ENCODE data around the gene FOLR2.
"Not testable (repeated sequence)": the region's sequence is repeated elsewhere in the genome, so short reads cannot be mapped to it uniquely, and the experiment has no call there.

Gene FOLR2

GRCh38 chr11:72243173-72244059, 26.8 kb downstream of the FOLR2 start:
- no peak for DNase-seq

- DNase-seq = no peak
Measured at GRCh38 chr11:72244060-72244360, 27.4 kb downstream of the FOLR2 start, which contains the start of gene PHOX2A. TSS of gene PHOX2A (minus strand) at chr11:72244176. CDS start at chr11:72244004, 172 bp downstream.

GRCh38 chr11:72244361-72245262, 28.0 kb downstream of the FOLR2 start:
- DNase-seq = no peak

GRCh38 chr11:72245263-72245816, 28.7 kb downstream of the FOLR2 start:
- no peak for DNase-seq

- DNase-seq = no peak
Measured at GRCh38 chr11:72247584-72247983, 31.0 kb downstream of the FOLR2 start.

- no peak for DNase-seq
Measured at GRCh38 chr11:72249961-72250360, 33.4 kb downstream of the FOLR2 start.

- no peak for DNase-seq
Measured at GRCh38 chr11:72250661-72251464, 34.3 kb downstream of the FOLR2 start.

GRCh38 chr11:72251614-72252013, 35.0 kb downstream of the FOLR2 start:
- no peak for DNase-seq

- DNase-seq = no peak
Measured at GRCh38 chr11:72253392-72253791, 36.8 kb downstream of the FOLR2 start.

GRCh38 chr11:72254299-72254993, 37.9 kb downstream of the FOLR2 start:
- DNase-seq = no peak

GRCh38 chr11:72257570-72257969, 41.0 kb downstream of the FOLR2 start:
- no peak for DNase-seq

GRCh38 chr11:72259490-72259889, 42.9 kb downstream of the FOLR2 start:
- DNase-seq = no peak

- DNase-seq = no peak
Measured at GRCh38 chr11:72260574-72260973, 44.0 kb downstream of the FOLR2 start.

- no peak for DNase-seq
Measured at GRCh38 chr11:72263361-72263760, 46.8 kb downstream of the FOLR2 start.

- no peak for DNase-seq
Measured at GRCh38 chr11:72265951-72266350, 49.4 kb downstream of the FOLR2 start.

GRCh38 chr11:72266960-72267359, 50.4 kb downstream of the FOLR2 start:
- DNase-seq = not testable (repeated sequence)

GRCh38 chr11:72267956-72268617, 51.5 kb downstream of the FOLR2 start:
- no peak for DNase-seq
